DMS79 (cell line): ENCODE measurements around the gene NOX5.

Experiments
- DNase-seq: peaks from one replicate; lab custom pipeline; 2025; lab: John Stamatoyannopoulos, UW

Gene NOX5

DNA sequence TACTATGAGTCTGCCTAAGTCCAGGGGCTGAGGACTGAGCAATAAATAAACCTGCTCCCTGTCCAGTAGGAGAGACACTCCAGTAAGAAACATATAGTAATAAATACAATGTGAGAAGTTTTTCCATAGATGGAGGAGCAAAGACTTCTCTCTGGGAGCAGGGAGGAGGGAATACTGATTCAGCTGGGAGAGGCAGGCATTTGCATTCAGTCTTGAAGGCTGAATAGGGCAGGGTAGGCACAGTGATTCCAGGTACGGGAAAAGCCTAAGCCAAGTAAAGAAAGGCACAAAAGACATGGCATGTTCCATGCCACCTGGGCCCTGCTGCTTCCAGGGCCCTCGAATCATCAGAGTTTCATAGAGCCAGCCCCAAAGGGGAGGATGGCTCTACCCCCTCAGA, 86.3 kb downstream of the NOX5 start:
- no peak for DNase-seq

DNA sequence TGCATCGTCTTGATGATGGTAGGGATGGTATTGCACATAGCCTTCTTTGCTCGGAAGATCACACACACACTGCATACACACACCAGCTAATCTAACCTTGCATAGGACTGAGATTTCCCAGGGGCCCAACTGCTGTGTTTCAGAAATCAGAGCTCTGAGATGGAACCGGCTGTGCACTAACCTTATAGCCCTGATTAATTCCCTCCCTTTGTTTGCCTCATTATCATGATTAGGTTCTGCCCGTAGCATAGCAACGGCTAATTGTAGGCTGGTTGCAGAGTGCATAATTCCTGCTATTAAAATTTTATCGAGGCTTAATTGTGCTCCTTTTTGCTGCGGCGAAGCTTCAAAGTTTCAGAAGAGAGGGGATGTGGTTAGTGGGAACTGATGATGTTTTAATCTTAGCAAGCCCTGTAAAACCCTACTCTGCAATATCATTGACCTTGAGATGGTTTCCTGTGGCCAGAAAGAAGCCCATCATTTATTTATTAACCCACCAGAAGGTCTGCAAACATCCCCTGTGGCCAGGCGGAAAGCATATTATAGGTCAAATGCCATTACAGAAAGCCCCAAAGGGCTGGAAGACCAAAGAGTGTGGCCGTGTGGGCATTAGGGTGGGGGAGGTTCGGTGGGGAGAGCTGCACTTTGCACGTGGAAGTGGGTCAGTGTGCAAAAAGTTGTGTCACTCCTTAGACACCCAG, 89.7 kb downstream of the NOX5 start:
- no peak for DNase-seq

DNA sequence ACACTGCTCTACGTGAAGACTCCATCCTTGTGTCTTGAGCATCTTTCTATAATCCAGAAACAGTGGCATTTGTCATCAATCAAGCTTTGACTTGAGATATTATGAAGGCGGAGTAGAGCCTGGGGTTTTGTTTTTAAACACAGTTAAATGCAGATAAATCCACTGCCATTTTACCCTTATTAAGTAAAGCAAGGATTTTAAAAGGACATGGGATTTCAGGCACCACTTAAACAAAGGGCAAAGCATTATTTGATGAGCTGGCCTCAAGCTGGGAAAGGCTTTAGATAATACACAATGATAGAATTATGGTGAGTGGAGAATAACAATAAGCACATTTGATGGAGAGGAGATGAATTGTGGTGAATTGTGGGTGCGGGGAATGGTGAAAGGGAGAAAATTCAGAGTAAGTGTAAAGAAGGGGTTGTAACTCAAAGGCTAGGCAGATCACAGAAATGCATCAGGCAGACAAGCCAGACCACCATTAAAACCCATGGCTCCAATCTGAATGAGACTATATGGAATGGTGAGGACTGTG, 91.0 kb downstream of the NOX5 start:
- no peak for DNase-seq

DNA sequence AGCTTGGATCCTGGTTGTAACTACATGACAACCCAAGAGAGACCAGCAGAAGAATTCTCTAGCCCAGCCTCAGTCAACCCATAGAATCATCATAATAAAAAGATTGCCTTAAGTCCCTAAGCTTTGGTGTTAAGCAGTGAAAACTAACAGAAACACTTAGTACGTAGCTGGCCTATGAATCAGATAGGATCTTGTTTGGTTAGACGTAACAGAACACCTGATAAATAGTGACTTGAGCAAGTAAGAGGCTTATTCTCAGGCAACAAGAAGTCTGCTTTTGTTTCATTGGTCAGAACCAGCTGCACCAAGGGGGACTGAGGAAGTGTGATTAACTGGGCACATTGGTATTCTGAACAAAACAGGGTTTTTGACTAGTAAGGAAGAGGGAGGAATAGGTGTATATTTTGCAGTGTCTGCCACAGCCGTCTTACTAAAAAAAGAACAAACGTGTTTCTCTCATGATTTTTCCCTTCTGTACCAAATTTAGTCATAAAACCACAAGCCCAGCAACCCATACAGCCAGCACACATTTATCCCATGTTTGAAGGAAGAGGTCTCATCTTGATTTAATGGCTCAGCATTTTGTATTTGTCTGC, 92.6 kb downstream of the NOX5 start:
- DNase-seq = no peak
